Measurements from ENCODE around the gene RNASE11. TPM values are rescaled to one million over a fixed set of nuclear protein-coding genes. Genes with fewer than 3 reads are reported as not detected.
"Not testable (repeated sequence)": the region's sequence is repeated elsewhere in the genome, so short reads cannot be mapped to it uniquely, and the experiment has no call there.

RNASE11 gene
- total and polyA plus RNA-seq, 12 donors, result not detected

- Histone ChIP-seq H3K4me1 (no peaks in the 10 kb centered on the region), H3K36me3 (no peaks in the 10 kb centered on the region), H3K9me3 (no peaks in the 10 kb centered on the region), H3K27ac (no peak overlapping the region), H3K4me3 (no peak overlapping the region), H3K27me3 (peaks cover 0 to 3% (median 0%) of the 10 kb centered on the region in 7 donors)
- ATAC-seq (no peak), DNase-seq (no peak)
- 69 to 74% methylated on average over 14 of the region's 14 CpGs for WGBS, 2 donors
- intact Hi-C loops (cut with DNase I), result no loop called here
- TF ChIP-seq CTCF (IDR thresholded peaks at IDR 0.05), result no peak
Observed at GRCh38 chr14:20578784-20579502, 8.9 kb downstream of the RNASE11 start.

- intact Hi-C loops (cut with DNase I), result no loop called here
- Histone ChIP-seq H3K36me3 (no peaks in the 10 kb centered on the region), H3K4me1 (no peaks in the 10 kb centered on the region), H3K27me3 (no peaks in the 10 kb centered on the region), H3K27ac (no peak overlapping the region), H3K4me3 (no peak overlapping the region), H3K9me3 (no peaks in the 10 kb centered on the region)
- ATAC-seq, result no peak
- 60 to 67% methylated on average over 3 of the region's 3 CpGs for WGBS, 2 donors
- no peak for TF ChIP-seq CTCF (IDR thresholded peaks at IDR 0.05)
- no peak for DNase-seq
Observed at GRCh38 chr14:20578325-20578724, 9.5 kb downstream of the RNASE11 start.

GRCh38 chr14:20572382-20572990 is 15.3 kb downstream of the RNASE11 start:
- H3K4me1 ChIP-seq; H3K36me3 ChIP-seq; intact Hi-C loops (cut with DNase I); DNase-seq; ATAC-seq; H3K27ac ChIP-seq; H3K27me3 ChIP-seq; H3K4me3 ChIP-seq: not testable (repeated sequence)
- H3K9me3 ChIP-seq, result peaks cover 0 to 25% (median 13%) of the 10 kb centered on the region in 11 donors
- WGBS, 2 donors, result 67 to 76% methylated on average over 4 of the region's 4 CpGs

GRCh38 chr14:20570720-20571119 is 17.1 kb downstream of the RNASE11 start:
- DNase-seq; ATAC-seq; H3K36me3 ChIP-seq; H3K4me3 ChIP-seq; H3K27me3 ChIP-seq; H3K4me1 ChIP-seq; H3K27ac ChIP-seq; intact Hi-C loops (cut with DNase I): not testable (repeated sequence)
- 78 to 79% methylated on average over 1 of the region's 1 CpG for WGBS, 2 donors
- H3K9me3 ChIP-seq, result peaks cover 0 to 31% (median 13%) of the 10 kb centered on the region in 11 donors

GRCh38 chr14:20569865-20570264 is 17.9 kb downstream of the RNASE11 start:
- DNase-seq; H3K27ac ChIP-seq; H3K36me3 ChIP-seq; ATAC-seq; H3K4me3 ChIP-seq; H3K27me3 ChIP-seq; H3K4me1 ChIP-seq; intact Hi-C loops (cut with DNase I): not testable (repeated sequence)
- peaks cover 0 to 31% (median 13%) of the 10 kb centered on the region in 11 donors for H3K9me3 ChIP-seq
- WGBS, 2 donors, result 90 to 98% methylated on average over 2 of the region's 2 CpGs

- intact Hi-C loops (cut with DNase I), result no loop called here
- Histone ChIP-seq H3K4me3 (no peak overlapping the region), H3K27me3 (no peaks in the 10 kb centered on the region), H3K4me1 (no peaks in the 10 kb centered on the region), H3K9me3 (peaks cover 0 to 31% (median 13%) of the 10 kb centered on the region in 11 donors), H3K36me3 (no peaks in the 10 kb centered on the region), H3K27ac (no peak overlapping the region)
- ATAC-seq (no peak), DNase-seq (no peak)
- TF ChIP-seq CTCF (IDR thresholded peaks at IDR 0.05), result no peak
Observed at GRCh38 chr14:20569066-20569465, 18.7 kb downstream of the RNASE11 start.

Measured in heart right ventricle (tissue), 16 donors.